Body of pancreas (tissue), 4 donors: ENCODE results near the gene ADCYAP1R1.

Experiments used
- CTCF ChIP-seq, 7 experiments: fragments of 450-650 bp in 4 of 7; fragments of 200-600 bp in 3 of 7; sonication (generic) in 3 of 7; IDR thresholded peaks; one replicate each; pipeline ENCODE4 v1.5.1; 2016 to 2019; ENCODE audit warnings: antibody characterized with exemption in 7 of 7
- POLR2A ChIP-seq, 3 donors: fragments of 450-650 bp; IDR thresholded peaks; one replicate each; pipeline ENCODE4 v1.6.1; 2016; ENCODE audit warnings: antibody characterized with exemption in 3 of 3, mild to moderate bottlenecking in 2 of 3

- TF ChIP-seq POLR2A (IDR thresholded peaks at IDR 0.05) (no peak), CTCF (IDR thresholded peaks at IDR 0.05) (no peak)
These were observed at the start of gene ADCYAP1R1 for GRCh38 chr7:31051598-31052486.
